Tibial artery (tissue), 4 donors: ENCODE results near the gene CCDC7.
"Not testable (repeated sequence)": the region's sequence is repeated elsewhere in the genome, so short reads cannot be mapped to it uniquely, and the experiment has no call there.

Source experiments
- DNase-seq, 2 donors: peaks; one replicate each; pipeline ENCODE4 v3.0.0-alpha.2; 2019
- H3K27ac ChIP-seq, 2 donors: fragments of 200-600 bp; sonication (generic) in 1 of 2; 1 replicate in 1 of 2; 2 replicates in 1 of 2; pipeline ENCODE4 v1.5.1; 2018 to 2019; ENCODE audit warnings: mild to moderate bottlenecking in 1 of 2
- H3K27me3 ChIP-seq, 2 donors: fragments of 200-600 bp; sonication (generic) in 1 of 2; one replicate each; pipeline versions ENCODE4 v1.5.1 to v1.6.0; 2016 to 2019
- H3K36me3 ChIP-seq, 3 donors: fragments of 200-600 bp; sonication (generic) in 2 of 3; one replicate each; pipeline ENCODE4 v1.5.1; 2016 to 2019; ENCODE audit warnings: mild to moderate bottlenecking in 2 of 3
- H3K4me1 ChIP-seq, 4 donors: fragments of 200-600 bp; sonication (generic) in 2 of 4; 1 replicate in 3 of 4; 2 replicates in 1 of 4; pipeline ENCODE4 v1.5.1; 2016 to 2019
- H3K4me3 ChIP-seq, 2 donors: fragments of 200-600 bp; sonication (generic) in 1 of 2; 1 replicate in 1 of 2; 2 replicates in 1 of 2; pipeline ENCODE4 v1.5.1; 2018 to 2019; ENCODE audit warnings: mild to moderate bottlenecking in 2 of 2
- H3K9me3 ChIP-seq, 3 donors: fragments of 200-600 bp; sonication (generic) in 1 of 3; one replicate each; pipeline ENCODE4 v1.5.1; 2016 to 2019
- intact Hi-C: fragments of 100-400 bp; cut with DNase I; formaldehyde crosslinking; loops from one replicate; pipeline ENCODE4 v1.15.0; 2023; ENCODE audit warnings: low total_unique reads
- TF ChIP-seq, protein P1 (sequence below), 2 experiments: fragments of 200-600 bp in 1 of 2; fragments of 450-650 bp in 1 of 2; IDR thresholded peaks; one replicate each; pipeline ENCODE4 v1.5.1; 2017 to 2019; ENCODE audit warnings: antibody characterized with exemption in 2 of 2, mild to moderate bottlenecking in 1 of 2, moderate library complexity in 1 of 2

Gene CCDC7

DNA sequence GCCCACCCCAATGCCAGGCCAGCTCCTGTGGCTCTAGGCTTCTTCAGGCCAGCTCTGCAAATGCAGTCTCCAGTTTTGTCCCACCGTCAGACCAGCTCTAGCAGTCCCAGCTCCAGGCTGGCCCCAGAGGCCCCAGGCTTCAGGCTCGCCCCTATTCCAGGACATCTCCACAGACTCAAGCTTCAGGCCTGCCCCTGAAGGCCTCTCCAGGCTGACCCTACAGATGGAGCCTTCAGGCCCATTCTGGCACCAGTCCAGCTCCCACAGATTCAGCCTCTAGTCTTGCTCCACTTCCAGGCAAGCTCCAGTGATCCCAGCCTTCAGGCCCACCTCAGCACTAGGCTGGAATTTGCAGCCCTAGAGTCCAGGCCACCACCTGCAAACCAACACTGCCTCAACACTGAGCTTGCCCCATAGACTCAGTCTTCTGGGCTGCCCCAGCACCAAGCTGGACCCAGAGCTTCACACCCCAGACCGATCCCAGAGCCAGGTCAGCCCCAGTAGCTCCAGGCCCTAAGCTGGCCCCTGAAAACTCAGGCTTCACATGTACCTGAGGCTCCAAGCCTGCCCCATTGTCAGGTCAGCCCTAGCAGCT, 341.8 kb downstream of the CCDC7 start:
- no peak for DNase-seq
- no peak overlapping the region for H3K4me3 ChIP-seq
- H3K27me3 ChIP-seq: no peaks in the 10 kb centered on the region
- peaks cover 0 to 16% (median 10%) of the 10 kb centered on the region in 3 donors for H3K9me3 ChIP-seq
- H3K27ac ChIP-seq: no peak overlapping the region
- H3K4me1 ChIP-seq: no peaks in the 10 kb centered on the region
- TF ChIP-seq, protein P1, sequence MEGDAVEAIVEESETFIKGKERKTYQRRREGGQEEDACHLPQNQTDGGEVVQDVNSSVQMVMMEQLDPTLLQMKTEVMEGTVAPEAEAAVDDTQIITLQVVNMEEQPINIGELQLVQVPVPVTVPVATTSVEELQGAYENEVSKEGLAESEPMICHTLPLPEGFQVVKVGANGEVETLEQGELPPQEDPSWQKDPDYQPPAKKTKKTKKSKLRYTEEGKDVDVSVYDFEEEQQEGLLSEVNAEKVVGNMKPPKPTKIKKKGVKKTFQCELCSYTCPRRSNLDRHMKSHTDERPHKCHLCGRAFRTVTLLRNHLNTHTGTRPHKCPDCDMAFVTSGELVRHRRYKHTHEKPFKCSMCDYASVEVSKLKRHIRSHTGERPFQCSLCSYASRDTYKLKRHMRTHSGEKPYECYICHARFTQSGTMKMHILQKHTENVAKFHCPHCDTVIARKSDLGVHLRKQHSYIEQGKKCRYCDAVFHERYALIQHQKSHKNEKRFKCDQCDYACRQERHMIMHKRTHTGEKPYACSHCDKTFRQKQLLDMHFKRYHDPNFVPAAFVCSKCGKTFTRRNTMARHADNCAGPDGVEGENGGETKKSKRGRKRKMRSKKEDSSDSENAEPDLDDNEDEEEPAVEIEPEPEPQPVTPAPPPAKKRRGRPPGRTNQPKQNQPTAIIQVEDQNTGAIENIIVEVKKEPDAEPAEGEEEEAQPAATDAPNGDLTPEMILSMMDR (IDR thresholded peaks at IDR 0.05): no peak
- intact Hi-C loops: no loop called here
- no peaks in the 10 kb centered on the region for H3K36me3 ChIP-seq

DNA sequence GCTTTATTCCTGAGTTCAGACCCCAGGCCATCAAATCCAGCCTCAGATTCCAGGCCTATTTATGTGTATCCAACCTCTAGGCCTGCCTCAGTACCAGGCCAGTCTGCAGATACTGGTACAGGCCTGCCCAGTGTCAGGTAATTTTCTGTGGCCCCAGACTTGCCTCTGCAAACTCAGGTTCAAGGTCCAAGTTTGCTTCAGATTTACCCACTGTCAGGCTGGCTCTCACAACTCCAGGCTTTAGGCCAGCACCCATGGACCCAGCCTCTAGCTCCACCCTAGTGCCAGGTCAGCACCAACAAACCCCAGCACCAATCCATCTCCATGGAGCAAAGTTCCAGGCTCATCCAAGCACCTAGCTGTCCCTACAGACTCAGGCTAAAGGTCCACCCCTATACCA, 342.4 kb downstream of the CCDC7 start:
- no peak for DNase-seq
- Histone ChIP-seq H3K27ac (no peak overlapping the region), H3K36me3 (no peaks in the 10 kb centered on the region), H3K4me1 (no peaks in the 10 kb centered on the region), H3K9me3 (peaks cover 0 to 16% (median 10%) of the 10 kb centered on the region in 3 donors), H3K27me3 (no peaks in the 10 kb centered on the region), H3K4me3 (no peak overlapping the region)
- intact Hi-C loops: no loop called here
- TF ChIP-seq, protein P1 (IDR thresholded peaks at IDR 0.05): no peak

DNA sequence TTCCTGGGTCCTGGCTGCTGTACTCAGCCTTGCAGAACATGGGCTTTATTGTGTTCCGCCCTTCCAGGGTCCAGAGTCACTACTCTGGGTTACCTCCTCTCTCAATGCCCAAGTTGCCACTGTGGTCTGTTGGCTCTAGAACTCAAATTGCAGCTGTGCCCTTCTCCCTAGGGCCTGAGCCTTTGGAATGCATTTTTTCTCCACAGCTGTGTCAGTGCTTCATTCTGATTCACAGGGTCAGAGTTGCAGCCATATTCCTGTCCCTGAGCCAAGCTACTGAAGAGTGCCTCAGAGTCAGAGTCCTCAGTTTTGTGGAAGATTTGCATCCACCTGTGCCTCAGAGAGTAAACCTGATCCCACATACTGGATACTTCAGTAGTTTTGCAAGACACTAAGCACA, 344.5 kb downstream of the CCDC7 start:
- Histone ChIP-seq H3K4me1 (no peaks in the 10 kb centered on the region), H3K27ac (no peak overlapping the region), H3K4me3 (no peak overlapping the region), H3K9me3 (peaks cover 0 to 16% (median 10%) of the 10 kb centered on the region in 3 donors), H3K36me3 (no peaks in the 10 kb centered on the region), H3K27me3 (no peaks in the 10 kb centered on the region)
- intact Hi-C loops: no loop called here
- TF ChIP-seq, protein P1 (IDR thresholded peaks at IDR 0.05): no peak
- DNase-seq: no peak

DNA sequence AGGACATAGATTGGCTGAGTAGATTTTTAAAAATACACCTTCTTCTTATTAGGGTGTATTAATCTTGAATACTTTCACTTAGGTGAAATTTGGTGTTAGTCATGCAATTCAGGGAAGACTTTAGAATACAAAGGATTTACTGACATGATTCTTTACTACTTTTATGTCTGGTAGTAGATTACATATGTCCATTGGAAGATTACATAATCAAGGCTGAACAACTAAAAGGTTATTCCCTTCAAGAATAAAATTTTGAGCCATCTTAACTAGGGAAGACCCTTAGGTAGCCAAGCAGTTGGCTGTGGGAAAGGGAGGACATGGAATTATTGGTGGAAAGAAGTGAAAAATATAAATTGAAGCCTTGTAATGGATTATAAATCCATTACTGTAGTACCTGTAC, 347.1 kb downstream of the CCDC7 start:
- Histone ChIP-seq H3K27ac (no peak overlapping the region), H3K27me3 (no peaks in the 10 kb centered on the region), H3K9me3 (no peaks in the 10 kb centered on the region), H3K4me1 (no peaks in the 10 kb centered on the region), H3K4me3 (no peak overlapping the region), H3K36me3 (no peaks in the 10 kb centered on the region)
- no peak for DNase-seq
- intact Hi-C loops: no loop called here
- TF ChIP-seq, protein P1 (IDR thresholded peaks at IDR 0.05): no peak

DNA sequence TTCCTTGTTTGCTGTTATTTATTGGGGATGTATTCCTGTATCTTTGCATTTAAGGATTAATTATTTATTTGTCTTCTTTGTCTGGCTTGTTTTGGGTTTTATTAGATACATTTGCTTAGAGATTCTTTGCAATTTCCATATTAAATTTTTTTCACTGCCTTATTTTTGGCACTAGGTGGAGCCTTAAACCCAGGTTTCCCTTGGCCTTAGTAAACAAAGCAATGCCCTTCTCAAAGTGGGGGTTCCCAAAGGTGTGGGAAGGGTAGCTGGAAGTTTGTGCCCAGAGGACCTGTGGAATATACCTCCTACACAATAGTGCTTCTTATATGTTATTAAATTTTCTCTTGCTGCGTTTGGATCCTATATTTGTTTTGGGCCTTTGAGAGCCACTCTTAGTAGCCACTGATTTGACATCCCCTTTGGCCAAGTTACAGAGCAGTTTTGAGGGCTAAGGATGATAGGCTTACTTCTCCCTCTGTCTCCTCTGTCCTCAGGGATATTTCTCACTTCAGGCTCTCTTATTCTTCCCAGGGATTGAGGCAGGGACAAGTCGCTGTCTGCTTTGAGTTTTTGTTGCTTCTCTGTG, 349.8 kb downstream of the CCDC7 start:
- H3K4me3 ChIP-seq: no peak overlapping the region
- H3K27ac ChIP-seq: no peak overlapping the region
- H3K27me3 ChIP-seq: no peaks in the 10 kb centered on the region
- H3K4me1 ChIP-seq: no peaks in the 10 kb centered on the region
- H3K36me3 ChIP-seq: no peaks in the 10 kb centered on the region
- intact Hi-C loops: loop anchor here (2.0 kb wide), 1 partner anchor 215 kb away; no protein-coding TSS in a partner anchor
- no peaks in the 10 kb centered on the region for H3K9me3 ChIP-seq
- no peak for DNase-seq
- TF ChIP-seq, protein P1 (IDR thresholded peaks at IDR 0.05): peak; percentile 75

DNA sequence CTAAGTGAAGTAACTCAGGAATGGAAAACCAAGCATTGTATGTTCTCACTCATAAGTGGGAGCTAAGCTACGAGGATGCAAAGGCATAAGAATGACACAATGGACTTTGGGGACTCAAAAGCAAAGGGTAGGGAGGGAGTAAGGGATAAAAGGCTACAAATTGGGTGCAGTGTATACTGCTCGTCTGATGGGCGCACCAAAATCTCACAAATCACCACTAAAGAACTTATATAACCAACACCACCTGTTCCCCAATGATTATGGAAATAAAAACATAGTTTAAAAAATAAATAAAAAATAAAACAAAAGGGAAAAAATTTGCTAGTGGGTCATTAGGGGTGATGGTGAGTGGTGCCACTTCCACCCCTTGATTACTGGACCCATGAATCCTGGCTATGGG, 351.5 kb downstream of the CCDC7 start:
- H3K27me3 ChIP-seq, H3K4me3 ChIP-seq, H3K4me1 ChIP-seq, H3K9me3 ChIP-seq, intact Hi-C loops, H3K27ac ChIP-seq, H3K36me3 ChIP-seq, DNase-seq: not testable (repeated sequence)
